WERI-Rb-1 (cell line): ENCODE data around the gene NCOA3.

Experiments
- DNase-seq: peaks from one replicate; pipeline ENCODE4 v3.0.0-alpha.2; 2020
- H3K27ac ChIP-seq: fragments of 250-450 bp; sonication (Bioruptor Pico); 2 replicates; pipeline ENCODE4 v1.5.1; 2020; ENCODE audit warnings: mild to moderate bottlenecking, moderate library complexity
- H3K27me3 ChIP-seq: fragments of 250-450 bp; sonication (Bioruptor Pico); 2 replicates; pipeline ENCODE4 v1.5.1; 2021; ENCODE audit warnings: mild to moderate bottlenecking, low read depth, moderate library complexity; ENCODE audit not compliant: insufficient read depth, severe bottlenecking
- H3K36me3 ChIP-seq: fragments of 250-450 bp; sonication (Bioruptor Pico); 2 replicates; pipeline ENCODE4 v1.5.1; 2020; ENCODE audit warnings: mild to moderate bottlenecking, moderate library complexity
- H3K4me3 ChIP-seq: 2 replicates; pipeline ENCODE4 v1.5.1; 2011; ENCODE audit warnings: low read depth, mild to moderate bottlenecking, control low read depth, low read length
- H3K9me3 ChIP-seq: fragments of 250-450 bp; sonication (Bioruptor Pico); 2 replicates; pipeline ENCODE4 v1.5.1; 2021; ENCODE audit warnings: mild to moderate bottlenecking, moderate library complexity; ENCODE audit not compliant: severe bottlenecking
- TF ChIP-seq, protein P1 (sequence below): IDR thresholded peaks from 2 replicates; pipeline ENCODE4 v1.5.1; 2011; ENCODE audit warnings: low read depth, mild to moderate bottlenecking, control low read depth, inconsistent platforms, low read length

Gene NCOA3

DNA sequence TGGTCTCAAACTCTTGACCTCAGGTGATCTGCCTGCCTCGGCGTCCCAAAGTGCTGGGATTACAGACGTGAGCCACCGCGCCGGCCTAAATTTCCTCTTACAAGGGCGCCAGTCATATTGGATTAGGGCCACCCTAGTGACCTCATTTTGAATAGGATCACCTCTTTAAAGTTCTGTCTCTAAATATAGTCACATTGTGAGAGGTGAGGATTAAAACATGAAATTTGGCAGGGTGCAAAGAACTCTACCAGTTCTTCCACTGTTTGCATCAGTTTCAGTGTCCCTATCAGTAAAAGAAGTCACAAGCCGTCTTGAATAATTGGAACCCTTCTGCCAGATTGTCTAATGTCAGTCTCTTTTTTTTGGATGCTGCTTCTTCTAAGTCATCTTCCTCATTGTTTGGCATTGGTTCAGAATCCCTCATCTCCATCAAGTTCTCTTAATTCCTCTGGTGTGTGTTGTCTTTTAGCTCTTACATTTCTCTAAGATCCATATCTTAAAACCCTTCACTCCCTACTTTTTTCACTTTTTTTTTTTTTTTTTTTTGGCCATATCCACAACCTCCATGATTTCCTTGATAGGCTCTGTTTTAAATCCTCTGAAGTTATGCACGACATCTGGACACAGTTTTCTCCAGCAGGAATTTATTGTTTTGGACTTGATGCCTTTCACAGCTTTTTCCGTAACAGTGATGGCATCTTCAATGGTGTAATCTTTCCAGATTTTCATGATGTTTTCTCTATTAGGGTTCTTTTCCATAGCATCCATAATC is 56.8 kb downstream of the NCOA3 start:
- DNase-seq: no peak
- TF ChIP-seq, protein P1, sequence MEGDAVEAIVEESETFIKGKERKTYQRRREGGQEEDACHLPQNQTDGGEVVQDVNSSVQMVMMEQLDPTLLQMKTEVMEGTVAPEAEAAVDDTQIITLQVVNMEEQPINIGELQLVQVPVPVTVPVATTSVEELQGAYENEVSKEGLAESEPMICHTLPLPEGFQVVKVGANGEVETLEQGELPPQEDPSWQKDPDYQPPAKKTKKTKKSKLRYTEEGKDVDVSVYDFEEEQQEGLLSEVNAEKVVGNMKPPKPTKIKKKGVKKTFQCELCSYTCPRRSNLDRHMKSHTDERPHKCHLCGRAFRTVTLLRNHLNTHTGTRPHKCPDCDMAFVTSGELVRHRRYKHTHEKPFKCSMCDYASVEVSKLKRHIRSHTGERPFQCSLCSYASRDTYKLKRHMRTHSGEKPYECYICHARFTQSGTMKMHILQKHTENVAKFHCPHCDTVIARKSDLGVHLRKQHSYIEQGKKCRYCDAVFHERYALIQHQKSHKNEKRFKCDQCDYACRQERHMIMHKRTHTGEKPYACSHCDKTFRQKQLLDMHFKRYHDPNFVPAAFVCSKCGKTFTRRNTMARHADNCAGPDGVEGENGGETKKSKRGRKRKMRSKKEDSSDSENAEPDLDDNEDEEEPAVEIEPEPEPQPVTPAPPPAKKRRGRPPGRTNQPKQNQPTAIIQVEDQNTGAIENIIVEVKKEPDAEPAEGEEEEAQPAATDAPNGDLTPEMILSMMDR: no peak
- no peaks in the 10 kb centered on the region for H3K36me3 ChIP-seq
- no peak overlapping the region for H3K27ac ChIP-seq
- H3K4me3 ChIP-seq: no peak overlapping the region
- H3K9me3 ChIP-seq: no peaks in the 10 kb centered on the region
- no peaks in the 10 kb centered on the region for H3K27me3 ChIP-seq

DNA sequence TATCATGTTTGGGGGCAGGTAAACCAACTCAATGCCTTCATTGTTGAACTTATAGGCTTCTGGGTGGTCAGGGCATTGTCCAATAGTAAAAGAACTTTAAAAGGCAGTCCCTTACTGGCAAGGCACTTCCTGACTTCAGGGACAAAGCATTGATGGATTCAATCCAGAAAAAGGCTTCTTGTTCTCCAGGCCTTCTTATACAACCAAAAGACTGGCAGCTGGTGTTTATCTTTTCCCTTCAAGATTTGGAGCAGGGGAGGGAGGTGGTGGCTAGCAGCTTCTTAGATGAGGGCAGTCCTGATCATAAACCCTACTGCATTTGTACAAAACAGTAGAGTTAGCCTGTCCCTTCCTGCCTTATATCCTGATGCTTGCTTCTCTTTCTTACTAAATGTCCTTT is 57.5 kb downstream of the NCOA3 start:
- Histone ChIP-seq H3K36me3 (no peaks in the 10 kb centered on the region), H3K9me3 (no peaks in the 10 kb centered on the region), H3K4me3 (no peak overlapping the region), H3K27me3 (no peaks in the 10 kb centered on the region), H3K27ac (no peak overlapping the region)
- TF ChIP-seq, protein P1: no peak
- no peak for DNase-seq

DNA sequence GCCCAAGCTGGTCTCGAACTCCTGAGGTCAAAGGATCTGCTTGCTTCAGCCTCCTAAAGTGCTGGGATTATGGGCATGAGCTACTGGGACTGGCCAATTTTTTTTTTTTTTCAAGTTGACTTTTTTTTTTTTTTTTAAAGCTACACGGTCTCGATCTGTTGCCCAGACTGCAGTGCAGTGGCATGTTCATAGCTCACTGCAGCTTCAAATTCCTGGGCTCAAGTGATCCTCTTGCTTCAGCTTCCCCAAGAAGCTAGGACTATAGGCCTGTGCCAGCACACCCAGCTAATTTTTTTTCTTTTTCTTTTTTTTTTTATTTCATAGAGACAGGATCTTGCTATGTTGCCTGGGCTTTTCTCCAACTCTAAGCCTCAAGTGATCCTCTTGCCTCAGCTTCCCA is 59.5 kb downstream of the NCOA3 start:
- DNase-seq: no peak
- TF ChIP-seq, protein P1: no peak
- no peaks in the 10 kb centered on the region for H3K9me3 ChIP-seq
- H3K36me3 ChIP-seq: no peaks in the 10 kb centered on the region
- no peaks in the 10 kb centered on the region for H3K27me3 ChIP-seq
- no peak overlapping the region for H3K4me3 ChIP-seq
- H3K27ac ChIP-seq: no peak overlapping the region

DNA sequence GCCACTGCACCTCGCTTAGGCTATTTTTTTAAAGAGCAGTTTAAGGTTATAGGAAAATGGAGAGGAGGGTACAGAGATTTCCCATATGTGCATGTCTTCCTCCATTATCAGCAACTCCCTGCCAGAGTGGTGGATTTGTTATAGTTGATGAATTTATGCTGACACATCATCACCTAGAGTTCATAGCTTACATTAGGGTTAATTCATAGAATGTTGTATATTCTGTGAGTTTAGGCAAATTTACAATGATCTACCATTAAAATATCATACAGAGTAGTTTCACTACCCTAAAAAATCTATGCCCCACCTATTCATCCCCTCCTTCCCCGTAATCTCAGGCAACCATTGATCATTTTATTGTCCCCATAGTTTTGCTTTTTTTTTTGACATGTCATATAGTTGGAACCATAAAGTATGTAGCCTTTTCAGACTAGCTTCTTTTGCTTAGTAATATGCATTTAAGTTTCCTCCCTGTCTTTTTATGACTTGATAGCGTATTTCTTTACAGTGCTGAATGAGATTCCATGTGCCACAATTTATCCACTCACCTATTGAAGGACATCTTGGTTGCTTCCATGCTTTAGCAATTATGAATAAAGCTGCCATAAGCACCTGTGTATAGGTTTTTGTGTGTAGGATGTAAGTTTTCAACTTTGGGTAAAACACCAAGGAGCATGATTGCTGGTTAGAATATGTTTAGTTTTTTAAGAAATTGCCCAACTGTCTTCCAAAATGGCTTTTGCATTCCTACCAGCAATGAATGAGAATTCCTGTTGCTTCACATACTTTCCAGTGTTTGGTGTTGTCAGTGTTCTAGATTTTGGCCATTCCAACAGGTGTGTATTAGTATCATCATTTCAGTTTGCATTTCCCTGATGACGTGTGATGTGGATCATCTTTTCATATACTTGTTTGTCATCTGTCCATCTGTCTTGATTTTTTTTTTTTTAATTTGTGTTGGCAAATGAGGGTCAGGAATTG is 60.2 kb downstream of the NCOA3 start:
- no peak overlapping the region for H3K27ac ChIP-seq
- H3K27me3 ChIP-seq: no peaks in the 10 kb centered on the region
- no peak overlapping the region for H3K4me3 ChIP-seq
- TF ChIP-seq, protein P1: no peak
- no peaks in the 10 kb centered on the region for H3K36me3 ChIP-seq
- no peak for DNase-seq
- no peaks in the 10 kb centered on the region for H3K9me3 ChIP-seq

DNA sequence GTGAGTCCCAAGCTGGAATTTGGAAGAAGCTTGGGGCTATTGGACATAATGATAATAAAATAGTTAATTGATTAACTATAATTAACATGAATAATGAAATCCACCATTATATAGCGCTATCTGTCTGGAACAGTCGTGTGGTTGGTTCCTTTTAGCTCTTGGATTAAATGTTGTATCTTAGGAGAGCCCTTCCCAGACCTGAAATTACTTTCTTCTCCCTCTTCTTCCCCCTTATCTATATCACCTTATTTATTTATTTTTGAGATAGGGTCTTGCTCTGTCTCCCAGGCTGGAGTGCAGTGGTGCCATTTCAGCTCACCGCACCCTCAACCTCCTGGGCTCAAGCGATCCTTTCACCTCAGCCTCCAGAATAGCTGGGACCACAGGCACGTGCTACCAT is 64.6 kb downstream of the NCOA3 start:
- no peak overlapping the region for H3K4me3 ChIP-seq
- no peak overlapping the region for H3K27ac ChIP-seq
- H3K36me3 ChIP-seq: no peaks in the 10 kb centered on the region
- no peaks in the 10 kb centered on the region for H3K27me3 ChIP-seq
- TF ChIP-seq, protein P1: no peak
- no peak for DNase-seq
- H3K9me3 ChIP-seq: no peaks in the 10 kb centered on the region
